Hematopoietic multipotent progenitor cell (in vitro differentiated cells): Measurements from ENCODE around the gene LRRFIP1. TPM values are rescaled to one million over a fixed set of nuclear protein-coding genes. Genes with fewer than 3 reads are reported as not detected.
"Not testable (repeated sequence)": the region's sequence is repeated elsewhere in the genome, so short reads cannot be mapped to it uniquely, and the experiment has no call there.

Source experiments
- DNase-seq, 3 donors: peaks; one replicate each; pipeline ENCODE4 v3.0.0-alpha.2; 2011 to 2015; ENCODE audit warnings: low read depth in 2 of 3, low spot score in 2 of 3
- total RNA-seq: library from RNA; depleted of rRNA; stranded (reverse); fragments of >200 nt; gene quantifications from one replicate; pipeline ENCODE4 v1.2.3, GENCODE V29; 2012

The LRRFIP1 gene
- total RNA-seq, 1 donor, result 65.2 TPM

GRCh38 chr2:237737196-237737865 lies 109.9 kb downstream of the LRRFIP1 start:
- DNase-seq, result no peak

- DNase-seq, result no peak
These were observed 110.9 kb downstream of the LRRFIP1 start for GRCh38 chr2:237738255-237738654.

- no peak for DNase-seq
These were observed 111.7 kb downstream of the LRRFIP1 start for GRCh38 chr2:237739101-237739500.

- DNase-seq, result no peak
These were observed 114.8 kb downstream of the LRRFIP1 start for GRCh38 chr2:237742191-237742590.

GRCh38 chr2:237742614-237743013 lies 115.2 kb downstream of the LRRFIP1 start:
- DNase-seq, result no peak

- no peak for DNase-seq
These were observed 115.6 kb downstream of the LRRFIP1 start for GRCh38 chr2:237743024-237743423.

- no peak for DNase-seq
These were observed 116.3 kb downstream of the LRRFIP1 start for GRCh38 chr2:237743561-237744269.

- no peak for DNase-seq
These were observed 116.9 kb downstream of the LRRFIP1 start for GRCh38 chr2:237744270-237744612.

- DNase-seq, result peak; percentile 55 to 68 (median 59)
These were observed 117.3 kb downstream of the LRRFIP1 start for GRCh38 chr2:237744613-237745249.

GRCh38 chr2:237745250-237745613 lies 117.8 kb downstream of the LRRFIP1 start:
- no peak for DNase-seq

- DNase-seq, result no peak
These were observed 119.1 kb downstream of the LRRFIP1 start for GRCh38 chr2:237746302-237747080.

- no peak for DNase-seq
These were observed 119.8 kb downstream of the LRRFIP1 start for GRCh38 chr2:237747189-237747588.

GRCh38 chr2:237749002-237749401 lies 121.6 kb downstream of the LRRFIP1 start:
- DNase-seq, result no peak

- no peak for DNase-seq
These were observed 122.6 kb downstream of the LRRFIP1 start for GRCh38 chr2:237749961-237750360.

- not testable (repeated sequence) for DNase-seq
These were observed 123.1 kb downstream of the LRRFIP1 start for GRCh38 chr2:237750441-237750840.

- DNase-seq, result peak in 2 of 3 donors; percentile 35 to 50
These were observed 125.4 kb downstream of the LRRFIP1 start for GRCh38 chr2:237752761-237753165.

- no peak for DNase-seq
These were observed 126.8 kb downstream of the LRRFIP1 start for GRCh38 chr2:237754182-237754581.

- DNase-seq, result no peak
These were observed 127.3 kb downstream of the LRRFIP1 start for GRCh38 chr2:237754626-237755248.

GRCh38 chr2:237757616-237758015 lies 130.2 kb downstream of the LRRFIP1 start:
- DNase-seq, result no peak

- DNase-seq, result no peak
These were observed 130.8 kb downstream of the LRRFIP1 start for GRCh38 chr2:237758185-237758584.

GRCh38 chr2:237759176-237759575 lies 131.8 kb downstream of the LRRFIP1 start:
- no peak for DNase-seq
